ACC112 (cell line): ENCODE data around the gene RASGRF2.

ENCODE experiments used
- H2AFZ ChIP-seq: fragments of 200-600 bp; sonication (generic); one replicate; pipeline ENCODE4 v1.6.0; 2017; ENCODE audit warnings: antibody characterized with exemption, low read length; ENCODE audit not compliant: unreplicated experiment
- H3K27ac ChIP-seq: fragments of 200-600 bp; sonication (generic); 2 replicates; pipeline ENCODE4 v1.5.1; 2014; ENCODE audit warnings: low read depth, mild to moderate bottlenecking, antibody characterized with exemption, low read length, moderate library complexity
- H3K27me3 ChIP-seq: fragments of 200-600 bp; sonication (generic); 2 replicates; pipeline ENCODE4 v1.6.1; 2014; ENCODE audit warnings: mild to moderate bottlenecking, antibody characterized with exemption, low read length, moderate library complexity, mixed read lengths; ENCODE audit not compliant: insufficient read depth
- H3K36me3 ChIP-seq: fragments of 200-600 bp; sonication (generic); 2 replicates; pipeline ENCODE4 v1.6.1; 2016; ENCODE audit warnings: mild to moderate bottlenecking, antibody characterized with exemption, low read length, moderate library complexity, mixed read lengths; ENCODE audit not compliant: insufficient read depth
- H3K4me1 ChIP-seq: fragments of 200-600 bp; sonication (generic); one replicate; pipeline ENCODE4 v1.6.1; 2016; ENCODE audit warnings: low read length, mixed read lengths; ENCODE audit not compliant: insufficient read depth, unreplicated experiment, control insufficient read depth
- H3K4me3 ChIP-seq: fragments of 200-600 bp; sonication (generic); 2 replicates; pipeline ENCODE4 v1.5.1; 2014; ENCODE audit warnings: mild to moderate bottlenecking, low read depth, low read length
- H3K79me2 ChIP-seq: fragments of 200-600 bp; sonication (generic); one replicate; pipeline ENCODE4 v1.6.0; 2016; ENCODE audit warnings: low read length; ENCODE audit not compliant: control insufficient read depth, unreplicated experiment, insufficient read depth

RASGRF2 gene

GRCh38 chr5:80959768-80960442, at the start of gene RASGRF2:
TSS of gene RASGRF2 (plus strand) at chr5:80960363. CDS start at chr5:80960739, 376 bp downstream.
- H3K27ac ChIP-seq: no peak within 1 kb of the TSS
- H2AFZ ChIP-seq: peak within 1 kb of the TSS; percentile 58
- peak within 1 kb of the TSS; percentile 72 for H3K4me3 ChIP-seq
- peaks cover 28% of the 10 kb centered on the region for H3K27me3 ChIP-seq
- H3K4me1 ChIP-seq: peaks cover 25% of the 10 kb centered on the region
- no peaks in the 10 kb centered on the region for H3K36me3 ChIP-seq
- no peaks in the 10 kb centered on the region for H3K79me2 ChIP-seq

- Histone ChIP-seq H2AFZ (no peak overlapping the region), H3K79me2 (no peaks in the 10 kb centered on the region), H3K27me3 (no peaks in the 10 kb centered on the region), H3K4me1 (no peaks in the 10 kb centered on the region), H3K27ac (no peak overlapping the region), H3K36me3 (no peaks in the 10 kb centered on the region), H3K4me3 (no peak overlapping the region)
Measured at GRCh38 chr5:80912479-80912878, 47.7 kb upstream of the RASGRF2 start.

GRCh38 chr5:80915716-80916115, 44.4 kb upstream of the RASGRF2 start:
- no peak overlapping the region for H2AFZ ChIP-seq
- H3K27me3 ChIP-seq: no peaks in the 10 kb centered on the region
- H3K4me3 ChIP-seq: no peak overlapping the region
- H3K79me2 ChIP-seq: no peaks in the 10 kb centered on the region
- no peaks in the 10 kb centered on the region for H3K36me3 ChIP-seq
- H3K4me1 ChIP-seq: peaks cover 12% of the 10 kb centered on the region
- H3K27ac ChIP-seq: no peak overlapping the region

GRCh38 chr5:80916676-80917075, 43.5 kb upstream of the RASGRF2 start:
- peaks cover 12% of the 10 kb centered on the region for H3K4me1 ChIP-seq
- no peaks in the 10 kb centered on the region for H3K79me2 ChIP-seq
- no peaks in the 10 kb centered on the region for H3K36me3 ChIP-seq
- H3K27ac ChIP-seq: no peak overlapping the region
- no peak overlapping the region for H3K4me3 ChIP-seq
- H2AFZ ChIP-seq: no peak overlapping the region
- H3K27me3 ChIP-seq: no peaks in the 10 kb centered on the region

GRCh38 chr5:80917631-80918030, 42.5 kb upstream of the RASGRF2 start:
- peaks cover 12% of the 10 kb centered on the region for H3K4me1 ChIP-seq
- no peak overlapping the region for H2AFZ ChIP-seq
- H3K36me3 ChIP-seq: no peaks in the 10 kb centered on the region
- H3K27me3 ChIP-seq: no peaks in the 10 kb centered on the region
- no peaks in the 10 kb centered on the region for H3K79me2 ChIP-seq
- H3K4me3 ChIP-seq: no peak overlapping the region
- no peak overlapping the region for H3K27ac ChIP-seq

- no peak overlapping the region; the same call in 1 of the 2 replicates for H3K4me3 ChIP-seq
Measured at GRCh38 chr5:80919678-80920196, 40.4 kb upstream of the RASGRF2 start.

GRCh38 chr5:80920333-80920732, 39.8 kb upstream of the RASGRF2 start:
- Histone ChIP-seq H3K27me3 (no peaks in the 10 kb centered on the region), H3K79me2 (no peaks in the 10 kb centered on the region), H3K27ac (no peak overlapping the region), H2AFZ (peak overlapping the region; percentile 79), H3K4me1 (peaks cover 12% of the 10 kb centered on the region), H3K4me3 (no peak overlapping the region; the same call in 1 of the 2 replicates), H3K36me3 (no peaks in the 10 kb centered on the region)

More at GRCh38 chr5:80919678-80920196, 40.4 kb upstream of the RASGRF2 start:
- H3K4me1 ChIP-seq: peaks cover 12% of the 10 kb centered on the region
- no peaks in the 10 kb centered on the region for H3K79me2 ChIP-seq
- H2AFZ ChIP-seq: peak overlapping the region; percentile 79
- no peaks in the 10 kb centered on the region for H3K27me3 ChIP-seq
- H3K36me3 ChIP-seq: no peaks in the 10 kb centered on the region
- H3K27ac ChIP-seq: no peak overlapping the region

GRCh38 chr5:80921026-80921425, 39.1 kb upstream of the RASGRF2 start:
- H3K79me2 ChIP-seq: no peaks in the 10 kb centered on the region
- no peaks in the 10 kb centered on the region for H3K36me3 ChIP-seq
- peaks cover 12% of the 10 kb centered on the region for H3K4me1 ChIP-seq
- no peak overlapping the region for H2AFZ ChIP-seq
- H3K27ac ChIP-seq: no peak overlapping the region
- H3K4me3 ChIP-seq: no peak overlapping the region
- H3K27me3 ChIP-seq: no peaks in the 10 kb centered on the region

- no peaks in the 10 kb centered on the region for H3K4me1 ChIP-seq
- no peaks in the 10 kb centered on the region for H3K79me2 ChIP-seq
- no peak overlapping the region for H3K27ac ChIP-seq
- H3K27me3 ChIP-seq: no peaks in the 10 kb centered on the region
- no peak overlapping the region for H2AFZ ChIP-seq
- no peaks in the 10 kb centered on the region for H3K36me3 ChIP-seq
- no peak overlapping the region for H3K4me3 ChIP-seq
Measured at GRCh38 chr5:80925931-80926330, 34.2 kb upstream of the RASGRF2 start.

- Histone ChIP-seq H2AFZ (no peak overlapping the region), H3K4me3 (no peak overlapping the region), H3K36me3 (no peaks in the 10 kb centered on the region), H3K4me1 (no peaks in the 10 kb centered on the region), H3K27me3 (no peaks in the 10 kb centered on the region), H3K79me2 (no peaks in the 10 kb centered on the region), H3K27ac (no peak overlapping the region)
Measured at GRCh38 chr5:80926536-80926935, 33.6 kb upstream of the RASGRF2 start.

GRCh38 chr5:80926979-80927656, 33.0 kb upstream of the RASGRF2 start:
- Histone ChIP-seq H3K36me3 (no peaks in the 10 kb centered on the region), H3K4me3 (no peak overlapping the region), H3K27me3 (no peaks in the 10 kb centered on the region), H3K4me1 (no peaks in the 10 kb centered on the region), H3K27ac (no peak overlapping the region), H3K79me2 (no peaks in the 10 kb centered on the region), H2AFZ (no peak overlapping the region)
